GM12878 (cell line): Measurements from ENCODE around the gene GEMIN8.

Experiments
- TAF1 ChIP-seq: IDR thresholded peaks from 2 replicates; pipeline ENCODE4 v1.6.1; 2011; ENCODE audit warnings: mild to moderate bottlenecking, low read depth, low read length, borderline replicate concordance
- ZNF207 ChIP-seq: fragments of 450-650 bp; IDR thresholded peaks from 2 replicates; pipeline ENCODE4 v1.6.1; 2014; ENCODE audit warnings: antibody characterized with exemption, mild to moderate bottlenecking, borderline replicate concordance

- no peak for TF ChIP-seq TAF1
- TF ChIP-seq ZNF207: no peak
These were observed 35.1 kb upstream of the GEMIN8 start for GRCh38 chrX:14064626-14065432.
